Breast epithelium (tissue), 3 donors: Measurements from ENCODE around the gene MORN1.
"Not testable (repeated sequence)": the region's sequence is repeated elsewhere in the genome, so short reads cannot be mapped to it uniquely, and the experiment has no call there.

Experiments
- POLR2A ChIP-seq: fragments of 450-650 bp; IDR thresholded peaks from one replicate; pipeline ENCODE4 v1.6.1; 2016; ENCODE audit warnings: antibody characterized with exemption, mild to moderate bottlenecking, moderate library complexity
- TF ChIP-seq, protein P1 (sequence below), 3 donors: fragments of 450-650 bp; IDR thresholded peaks; one replicate each; pipeline ENCODE4 v1.5.1; 2016 to 2017; ENCODE audit warnings: antibody characterized with exemption in 3 of 3, mild to moderate bottlenecking in 3 of 3, moderate library complexity in 3 of 3

DNA sequence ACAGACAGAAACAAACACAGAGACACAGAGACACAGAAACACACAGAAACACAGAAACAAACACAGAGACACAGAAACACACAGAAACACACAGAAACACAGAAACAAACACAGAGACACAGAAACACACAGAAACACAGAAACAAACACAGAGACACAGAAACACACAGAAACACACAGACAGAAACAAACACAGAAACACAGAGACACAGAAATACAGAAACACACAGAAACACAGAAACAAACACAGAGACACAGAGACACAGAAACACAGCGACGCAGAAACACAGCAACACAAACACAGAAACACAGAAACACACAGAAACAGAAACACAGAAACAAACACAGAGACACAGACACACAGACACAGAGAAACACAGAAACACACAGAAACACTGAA lies 64.2 kb downstream of the MORN1 start:
- TF ChIP-seq, protein P1, sequence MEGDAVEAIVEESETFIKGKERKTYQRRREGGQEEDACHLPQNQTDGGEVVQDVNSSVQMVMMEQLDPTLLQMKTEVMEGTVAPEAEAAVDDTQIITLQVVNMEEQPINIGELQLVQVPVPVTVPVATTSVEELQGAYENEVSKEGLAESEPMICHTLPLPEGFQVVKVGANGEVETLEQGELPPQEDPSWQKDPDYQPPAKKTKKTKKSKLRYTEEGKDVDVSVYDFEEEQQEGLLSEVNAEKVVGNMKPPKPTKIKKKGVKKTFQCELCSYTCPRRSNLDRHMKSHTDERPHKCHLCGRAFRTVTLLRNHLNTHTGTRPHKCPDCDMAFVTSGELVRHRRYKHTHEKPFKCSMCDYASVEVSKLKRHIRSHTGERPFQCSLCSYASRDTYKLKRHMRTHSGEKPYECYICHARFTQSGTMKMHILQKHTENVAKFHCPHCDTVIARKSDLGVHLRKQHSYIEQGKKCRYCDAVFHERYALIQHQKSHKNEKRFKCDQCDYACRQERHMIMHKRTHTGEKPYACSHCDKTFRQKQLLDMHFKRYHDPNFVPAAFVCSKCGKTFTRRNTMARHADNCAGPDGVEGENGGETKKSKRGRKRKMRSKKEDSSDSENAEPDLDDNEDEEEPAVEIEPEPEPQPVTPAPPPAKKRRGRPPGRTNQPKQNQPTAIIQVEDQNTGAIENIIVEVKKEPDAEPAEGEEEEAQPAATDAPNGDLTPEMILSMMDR (IDR thresholded peaks at IDR 0.05): not testable (repeated sequence)
- not testable (repeated sequence) for TF ChIP-seq POLR2A
